Fibroblast of mammary gland (primary cell): ENCODE results near the gene CPSF2.
A peak's percentile ranks its signal among the peaks of the same experiment; 100 is the strongest.

Source experiments
- DNase-seq: peaks from one replicate; pipeline ENCODE4 v3.0.0-alpha.2; 2010; ENCODE audit warnings: low read depth
- H3K4me3 ChIP-seq: 2 replicates; pipeline ENCODE4 v1.5.1; 2011; ENCODE audit warnings: low read depth, mild to moderate bottlenecking, low read length, moderate library complexity; ENCODE audit not compliant: control insufficient read depth
- CTCF ChIP-seq: conservative IDR thresholded peaks from 2 replicates; pipeline ENCODE4 v1.5.1; 2011; ENCODE audit warnings: low read depth, low read length, inconsistent platforms; ENCODE audit not compliant: control insufficient read depth, insufficient read depth

Gene CPSF2

GRCh38 chr14:92121670-92122350 is at the start of gene CPSF2, which contains the start of gene NDUFB1:
Gene CPSF2, plus strand, starts transcription at chr14:92121969. Its CDS starts 9,016 bp downstream, at chr14:92130985.
Gene NDUFB1, minus strand, starts transcription at chr14:92121706. Its CDS starts 4,069 bp downstream, at chr14:92117637.
- peak; percentile 65 for DNase-seq
- peak within 1 kb of the TSS; percentile 98 for H3K4me3 ChIP-seq
- TF ChIP-seq CTCF: no peak

- no peak overlapping the region for H3K4me3 ChIP-seq
- DNase-seq: peak; percentile 5
- TF ChIP-seq CTCF: no peak
Observed at GRCh38 chr14:92074555-92074954, 47.2 kb upstream of the CPSF2 start.

- TF ChIP-seq CTCF: no peak
- no peak for DNase-seq
- H3K4me3 ChIP-seq: no peak overlapping the region
Observed at GRCh38 chr14:92088494-92088893, 33.3 kb upstream of the CPSF2 start.

GRCh38 chr14:92093320-92093719 is 28.4 kb upstream of the CPSF2 start:
- H3K4me3 ChIP-seq: no peak overlapping the region
- peak; percentile 16 for TF ChIP-seq CTCF
- DNase-seq: peak; percentile 8

DNA sequence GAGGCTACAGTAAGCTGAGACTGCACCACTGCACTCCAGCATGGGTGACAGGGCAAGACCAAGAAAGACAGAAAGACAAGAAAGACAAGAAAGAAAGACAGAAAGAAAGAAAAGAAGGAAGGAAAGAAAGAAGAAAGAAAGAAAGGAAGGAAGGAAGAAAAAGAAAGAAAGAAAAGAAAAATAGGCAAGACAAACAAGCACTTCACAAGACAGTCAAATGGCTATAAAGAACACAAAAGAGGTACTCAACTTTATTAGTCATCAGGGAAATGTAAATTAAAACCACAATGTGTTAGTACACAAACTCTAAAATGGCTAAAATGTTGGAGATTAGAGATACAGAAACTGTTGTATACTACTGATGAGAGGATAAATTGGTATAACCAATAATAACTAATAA is 22.0 kb upstream of the CPSF2 start:
- peak; percentile 19 for DNase-seq
- TF ChIP-seq CTCF: no peak
- H3K4me3 ChIP-seq: no peak overlapping the region

DNA sequence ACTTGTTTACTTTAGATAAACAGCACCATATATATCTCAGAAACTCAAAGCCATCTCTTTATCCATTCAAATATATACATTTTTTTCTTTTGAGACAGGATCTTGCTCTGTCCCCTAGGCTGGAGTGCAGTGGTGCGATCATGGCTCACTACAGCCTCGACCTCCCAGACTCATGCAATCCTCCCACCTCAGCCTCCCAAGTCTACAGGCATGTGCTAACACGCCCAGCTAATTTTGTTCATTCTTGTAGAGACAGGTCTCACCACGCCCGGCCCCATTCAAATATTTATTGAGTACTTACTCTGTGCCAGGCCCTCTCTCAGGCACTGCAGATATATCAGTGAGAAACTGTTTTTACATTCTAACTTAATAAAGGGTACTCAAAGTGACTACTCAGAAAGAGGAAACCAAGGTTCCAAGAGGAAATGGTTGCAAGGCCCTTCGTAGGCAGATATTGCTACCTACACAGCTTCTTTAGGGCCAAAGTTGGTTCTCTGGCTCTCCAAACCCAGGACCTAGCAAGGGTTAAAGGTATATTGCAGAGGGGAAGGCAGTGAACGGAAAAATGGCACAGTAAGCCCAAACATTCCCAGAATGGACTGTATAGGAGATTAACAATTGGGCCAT is 18.3 kb upstream of the CPSF2 start:
- no peak for TF ChIP-seq CTCF
- H3K4me3 ChIP-seq: no peak overlapping the region

More for the DNA sequence above, 18.3 kb upstream of the CPSF2 start:
- DNase-seq: no peak
